IMR-90 (cell line): ENCODE measurements around the gene SLC24A3.

Experiments
- BHLHE40 ChIP-seq: fragments of 150-350 bp; IDR thresholded peaks from 2 replicates; pipeline ENCODE4 v1.6.1; 2016; ENCODE audit warnings: mild to moderate bottlenecking, low read depth, low read length
- CEBPB ChIP-seq: IDR thresholded peaks from 2 replicates; pipeline ENCODE4 v1.6.1; 2012; ENCODE audit warnings: low read depth, low read length, improper control_type of control experiment
- MXI1 ChIP-seq: IDR thresholded peaks from 2 replicates; pipeline ENCODE4 v1.6.1; 2012; ENCODE audit warnings: low read depth, mild to moderate bottlenecking, low read length, moderate library complexity, borderline replicate concordance
- NFE2L2 ChIP-seq: fragments of 150-350 bp; IDR thresholded peaks from 2 replicates; pipeline ENCODE4 v1.6.1; 2016; ENCODE audit warnings: low read depth, mild to moderate bottlenecking, low read length
- POLR2A ChIP-seq: IDR thresholded peaks from 2 replicates; pipeline ENCODE4 v1.6.1; 2012; ENCODE audit warnings: mild to moderate bottlenecking, low read depth, low read length
- RAD21 ChIP-seq: IDR thresholded peaks from 2 replicates; pipeline ENCODE4 v1.6.1; 2012; ENCODE audit warnings: low read length, improper control_type of control experiment
- RCOR1 ChIP-seq: IDR thresholded peaks from 2 replicates; pipeline ENCODE4 v1.6.1; 2012; ENCODE audit warnings: mild to moderate bottlenecking, low read length, improper control_type of control experiment; ENCODE audit not compliant: insufficient replicate concordance
- RFX5 ChIP-seq: IDR thresholded peaks from 2 replicates; pipeline ENCODE4 v1.8.0; 2012; ENCODE audit warnings: low read depth, mild to moderate bottlenecking, low read length, moderate library complexity
- SMC3 ChIP-seq: fragments of 150-350 bp; IDR thresholded peaks from 2 replicates; pipeline ENCODE4 v1.6.1; 2016; ENCODE audit warnings: low read depth, mild to moderate bottlenecking, antibody characterized with exemption, low read length, moderate library complexity
- TF ChIP-seq, protein P1 (sequence below): conservative IDR thresholded peaks from 2 replicates; pipeline ENCODE4 v1.5.1; 2012; ENCODE audit warnings: mild to moderate bottlenecking, low read depth, low read length, improper control_type of control experiment
- TF ChIP-seq, protein P2 (sequence below): fragments of 150-350 bp; IDR thresholded peaks from 2 replicates; pipeline ENCODE4 v1.6.1; 2017; ENCODE audit warnings: mild to moderate bottlenecking, antibody characterized with exemption, low read length, low read depth
- TF ChIP-seq, protein P3 (sequence below): fragments of 150-350 bp; IDR thresholded peaks from 2 replicates; pipeline ENCODE4 v1.6.1; 2016; ENCODE audit warnings: low read depth, mild to moderate bottlenecking, low read length, moderate library complexity, borderline replicate concordance

DNA sequence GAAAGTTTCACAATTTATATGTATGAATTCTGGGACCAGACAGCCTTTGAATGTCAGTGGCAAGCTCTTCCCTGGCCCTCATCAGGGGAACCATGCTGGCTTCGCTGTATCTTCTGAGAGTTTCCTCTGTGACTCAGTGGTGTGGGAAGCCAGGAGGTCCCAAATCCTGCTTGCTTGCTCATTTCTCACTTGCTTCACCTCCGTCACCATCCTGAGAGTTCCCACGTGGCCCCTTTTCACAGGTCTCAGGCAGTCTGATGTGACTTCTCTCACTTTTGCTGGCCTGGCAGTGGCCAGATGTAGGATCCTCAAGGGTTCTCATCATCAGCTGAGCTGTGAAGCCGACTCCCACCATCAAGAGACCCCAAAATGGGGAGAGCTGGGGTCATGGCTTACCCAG, 517.2 kb downstream of the SLC24A3 start:
- TF ChIP-seq, protein P1, sequence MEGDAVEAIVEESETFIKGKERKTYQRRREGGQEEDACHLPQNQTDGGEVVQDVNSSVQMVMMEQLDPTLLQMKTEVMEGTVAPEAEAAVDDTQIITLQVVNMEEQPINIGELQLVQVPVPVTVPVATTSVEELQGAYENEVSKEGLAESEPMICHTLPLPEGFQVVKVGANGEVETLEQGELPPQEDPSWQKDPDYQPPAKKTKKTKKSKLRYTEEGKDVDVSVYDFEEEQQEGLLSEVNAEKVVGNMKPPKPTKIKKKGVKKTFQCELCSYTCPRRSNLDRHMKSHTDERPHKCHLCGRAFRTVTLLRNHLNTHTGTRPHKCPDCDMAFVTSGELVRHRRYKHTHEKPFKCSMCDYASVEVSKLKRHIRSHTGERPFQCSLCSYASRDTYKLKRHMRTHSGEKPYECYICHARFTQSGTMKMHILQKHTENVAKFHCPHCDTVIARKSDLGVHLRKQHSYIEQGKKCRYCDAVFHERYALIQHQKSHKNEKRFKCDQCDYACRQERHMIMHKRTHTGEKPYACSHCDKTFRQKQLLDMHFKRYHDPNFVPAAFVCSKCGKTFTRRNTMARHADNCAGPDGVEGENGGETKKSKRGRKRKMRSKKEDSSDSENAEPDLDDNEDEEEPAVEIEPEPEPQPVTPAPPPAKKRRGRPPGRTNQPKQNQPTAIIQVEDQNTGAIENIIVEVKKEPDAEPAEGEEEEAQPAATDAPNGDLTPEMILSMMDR, result no peak
- TF ChIP-seq RAD21 (no peak), POLR2A (no peak), MXI1 (no peak), RFX5 (no peak), CEBPB (no peak), RCOR1 (no peak), SMC3 (no peak), BHLHE40 (no peak), NFE2L2 (no peak)
- TF ChIP-seq, protein P2, sequence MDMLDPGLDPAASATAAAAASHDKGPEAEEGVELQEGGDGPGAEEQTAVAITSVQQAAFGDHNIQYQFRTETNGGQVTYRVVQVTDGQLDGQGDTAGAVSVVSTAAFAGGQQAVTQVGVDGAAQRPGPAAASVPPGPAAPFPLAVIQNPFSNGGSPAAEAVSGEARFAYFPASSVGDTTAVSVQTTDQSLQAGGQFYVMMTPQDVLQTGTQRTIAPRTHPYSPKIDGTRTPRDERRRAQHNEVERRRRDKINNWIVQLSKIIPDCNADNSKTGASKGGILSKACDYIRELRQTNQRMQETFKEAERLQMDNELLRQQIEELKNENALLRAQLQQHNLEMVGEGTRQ, result no peak
- TF ChIP-seq, protein P3, sequence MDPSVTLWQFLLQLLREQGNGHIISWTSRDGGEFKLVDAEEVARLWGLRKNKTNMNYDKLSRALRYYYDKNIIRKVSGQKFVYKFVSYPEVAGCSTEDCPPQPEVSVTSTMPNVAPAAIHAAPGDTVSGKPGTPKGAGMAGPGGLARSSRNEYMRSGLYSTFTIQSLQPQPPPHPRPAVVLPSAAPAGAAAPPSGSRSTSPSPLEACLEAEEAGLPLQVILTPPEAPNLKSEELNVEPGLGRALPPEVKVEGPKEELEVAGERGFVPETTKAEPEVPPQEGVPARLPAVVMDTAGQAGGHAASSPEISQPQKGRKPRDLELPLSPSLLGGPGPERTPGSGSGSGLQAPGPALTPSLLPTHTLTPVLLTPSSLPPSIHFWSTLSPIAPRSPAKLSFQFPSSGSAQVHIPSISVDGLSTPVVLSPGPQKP, result no peak
